RWPE2 (cell line): Measurements from ENCODE around the gene REEP5.

Experiments
- ATAC-seq: fragments of 200-7000 bp; cut with Tn5 transposase; 3 replicates; pipeline ENCODE4 v1.9.1; 2021; ENCODE audit warnings: low read depth
- DNase-seq: peaks from one replicate; pipeline ENCODE4 v3.0.0-alpha.2; 2020; ENCODE audit warnings: low spot score
- H3K27ac ChIP-seq: fragments of 450-650 bp; 2 replicates; pipeline ENCODE4 v1.5.1; 2017; ENCODE audit warnings: mild to moderate bottlenecking; ENCODE audit not compliant: poor library complexity, severe bottlenecking
- H3K27me3 ChIP-seq: fragments of 250-450 bp; sonication (Bioruptor Pico); 2 replicates; pipeline ENCODE4 v1.5.1; 2021; ENCODE audit warnings: mild to moderate bottlenecking, moderate library complexity; ENCODE audit not compliant: insufficient read depth, poor library complexity, severe bottlenecking
- H3K36me3 ChIP-seq: fragments of 250-450 bp; sonication (Bioruptor Pico); 2 replicates; pipeline ENCODE4 v1.5.1; 2020; ENCODE audit warnings: low read depth, mild to moderate bottlenecking, moderate library complexity
- H3K4me1 ChIP-seq: fragments of 250-450 bp; sonication (Bioruptor Pico); 2 replicates; pipeline ENCODE4 v1.5.1; 2021; ENCODE audit warnings: mild to moderate bottlenecking, moderate library complexity; ENCODE audit not compliant: insufficient read depth, poor library complexity, severe bottlenecking
- H3K4me3 ChIP-seq: fragments of 250-450 bp; sonication (Bioruptor Pico); 2 replicates; pipeline ENCODE4 v1.5.1; 2021; ENCODE audit warnings: mild to moderate bottlenecking, moderate library complexity; ENCODE audit not compliant: severe bottlenecking
- H3K9me3 ChIP-seq: fragments of 250-450 bp; sonication (Bioruptor Pico); 2 replicates; pipeline ENCODE4 v1.5.1; 2021; ENCODE audit warnings: mild to moderate bottlenecking, moderate library complexity; ENCODE audit not compliant: severe bottlenecking
- CTCF ChIP-seq: fragments of 450-650 bp; IDR thresholded peaks from one replicate; pipeline ENCODE4 v1.5.1; 2017; ENCODE audit warnings: mild to moderate bottlenecking, moderate library complexity; ENCODE audit not compliant: poor library complexity, severe bottlenecking

Gene REEP5

GRCh38 chr5:112933651-112934365 lies 11.8 kb upstream of the REEP5 start:
- Histone ChIP-seq H3K4me1 (no peaks in the 10 kb centered on the region), H3K36me3 (no peaks in the 10 kb centered on the region), H3K27me3 (no peaks in the 10 kb centered on the region), H3K4me3 (no peak overlapping the region), H3K27ac (no peak overlapping the region), H3K9me3 (no peaks in the 10 kb centered on the region)
- 0 out of 3 replicates have a peak, but pooled peaks have one; percentile 25 for ATAC-seq
- DNase-seq, result no peak
- TF ChIP-seq CTCF, result no peak

- no peak for DNase-seq
- H3K27me3 ChIP-seq, result no peaks in the 10 kb centered on the region
- H3K4me3 ChIP-seq, result no peak overlapping the region
- no peaks in the 10 kb centered on the region for H3K36me3 ChIP-seq
- H3K4me1 ChIP-seq, result peaks cover 3% of the 10 kb centered on the region
- no peak overlapping the region for H3K27ac ChIP-seq
- H3K9me3 ChIP-seq, result no peaks in the 10 kb centered on the region
- no peak for ATAC-seq
- TF ChIP-seq CTCF, result no peak
These were observed 11.1 kb upstream of the REEP5 start for GRCh38 chr5:112933105-112933504.

GRCh38 chr5:112931473-112931872 lies 9.4 kb upstream of the REEP5 start:
- H3K27ac ChIP-seq, result no peak overlapping the region
- peaks cover 3% of the 10 kb centered on the region for H3K4me1 ChIP-seq
- no peaks in the 10 kb centered on the region for H3K27me3 ChIP-seq
- DNase-seq (no peak), ATAC-seq (no peak)
- H3K36me3 ChIP-seq, result no peaks in the 10 kb centered on the region
- H3K9me3 ChIP-seq, result no peaks in the 10 kb centered on the region
- TF ChIP-seq CTCF, result no peak
- no peak overlapping the region for H3K4me3 ChIP-seq

DNA sequence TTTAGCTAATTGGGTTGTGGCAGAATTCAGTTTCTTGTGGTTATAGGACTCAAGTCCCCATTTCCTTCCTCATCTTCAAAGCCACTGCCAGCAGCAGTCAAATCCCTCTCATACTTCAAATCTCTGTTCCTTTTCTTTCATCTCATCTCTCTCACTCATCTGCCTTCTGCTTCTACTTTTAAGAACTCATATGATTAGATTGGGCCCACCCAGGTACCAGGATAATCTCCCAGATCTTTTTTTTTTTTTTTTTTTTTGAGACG lies 8.0 kb upstream of the REEP5 start:
- Histone ChIP-seq H3K4me3 (no peak overlapping the region), H3K36me3 (no peaks in the 10 kb centered on the region), H3K27me3 (no peaks in the 10 kb centered on the region), H3K4me1 (peaks cover 3% of the 10 kb centered on the region), H3K27ac (no peak overlapping the region), H3K9me3 (no peaks in the 10 kb centered on the region)
- no peak for ATAC-seq
- no peak for DNase-seq
- TF ChIP-seq CTCF, result no peak

GRCh38 chr5:112929336-112930081 lies 7.5 kb upstream of the REEP5 start:
- Histone ChIP-seq H3K9me3 (no peaks in the 10 kb centered on the region), H3K4me1 (peaks cover 3% of the 10 kb centered on the region), H3K27ac (no peak overlapping the region), H3K27me3 (no peaks in the 10 kb centered on the region), H3K36me3 (no peaks in the 10 kb centered on the region), H3K4me3 (no peak overlapping the region)
- TF ChIP-seq CTCF, result no peak
- DNase-seq (no peak), ATAC-seq (peak; percentile 52; the same call in 2 of the 3 replicates)
